ENCODE measurements around the gene SGO2. TPM values are rescaled to one million over a fixed set of nuclear protein-coding genes. Genes with fewer than 3 reads are reported as not detected.

The SGO2 gene
- total RNA-seq, 1 donor from 2014 or later, result 3.3 TPM

GRCh38 chr2:200482194-200482593, 43.8 kb upstream of the SGO2 start:
- Mint-ChIP-seq H3K36me3 (ENCODE audit: low read depth) (no peaks in the 10 kb centered on the region), H3K4me1 (no peaks in the 10 kb centered on the region), H3K9me3 (no peaks in the 10 kb centered on the region), H3K27me3 (peaks cover 8% of the 10 kb centered on the region), H3K4me3 (no peak overlapping the region), H3K27ac (no peak overlapping the region)
- ChIA-PET POLR2A (no interaction called here), CTCF (interaction anchor here (0.6 to 2.2 kb wide), 7 partner anchors 11 to 519 kb away, joined by 3 to 13 read pairs (median 4); no protein-coding TSS in a partner anchor)
- no peak for DNase-seq
- intact Hi-C loops (cut with micrococcal nuclease), result no loop called here
- no peak for TF ChIP-seq CTCF (IDR thresholded peaks at IDR 0.05)
- no peak for ATAC-seq (ENCODE audit: low read depth)

DNA sequence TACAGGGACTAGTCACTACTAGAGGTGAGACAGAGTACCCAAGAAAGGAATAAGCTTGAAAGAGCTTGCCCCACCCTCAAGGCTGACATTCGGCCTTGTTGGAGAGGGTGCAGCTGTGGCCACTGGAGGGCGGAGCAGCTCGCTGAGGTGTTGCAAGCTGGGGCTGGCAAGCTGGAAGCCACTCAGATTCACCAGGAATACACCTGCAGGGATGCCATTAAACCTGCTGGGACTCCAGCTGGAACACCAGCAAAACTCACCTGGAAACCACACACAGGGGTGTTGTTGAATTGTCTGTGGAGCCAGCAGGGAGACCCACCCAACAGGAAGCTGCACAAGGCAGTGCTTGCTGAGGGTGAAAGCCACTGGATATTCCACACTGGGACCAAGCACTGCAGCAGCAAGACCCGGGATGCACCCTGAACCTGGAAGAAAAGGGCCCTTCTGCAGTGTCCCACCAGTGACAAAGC, 42.2 kb upstream of the SGO2 start:
- ATAC-seq (ENCODE audit: low read depth), result no peak
- TF ChIP-seq CTCF (IDR thresholded peaks at IDR 0.05), result no peak
- DNase-seq, result no peak
- ChIA-PET CTCF (interaction anchor here (1.2 to 2.7 kb wide), 2 partner anchors 504 to 510 kb away, joined by 7 to 11 read pairs; no protein-coding TSS in a partner anchor), POLR2A (no interaction called here)
- Mint-ChIP-seq H3K36me3 (ENCODE audit: low read depth) (peaks cover 3% of the 10 kb centered on the region), H3K4me3 (no peak overlapping the region), H3K27ac (no peak overlapping the region), H3K27me3 (peaks cover 8% of the 10 kb centered on the region), H3K4me1 (no peaks in the 10 kb centered on the region), H3K9me3 (no peaks in the 10 kb centered on the region)
- intact Hi-C loops (cut with micrococcal nuclease), result no loop called here

GRCh38 chr2:200484934-200485333, 41.1 kb upstream of the SGO2 start:
- no peak for ATAC-seq (ENCODE audit: low read depth)
- intact Hi-C loops (cut with micrococcal nuclease), result no loop called here
- POLR2A ChIA-PET, result no interaction called here
- Mint-ChIP-seq H3K27ac (no peak overlapping the region), H3K9me3 (no peaks in the 10 kb centered on the region), H3K4me3 (no peak overlapping the region), H3K27me3 (peaks cover 8% of the 10 kb centered on the region), H3K36me3 (ENCODE audit: low read depth) (peaks cover 10% of the 10 kb centered on the region), H3K4me1 (no peaks in the 10 kb centered on the region)
- CTCF ChIA-PET, result interaction anchor here (1.2 to 2.7 kb wide), 2 partner anchors 24 to 505 kb away, joined by 3 to 11 read pairs; partner anchors contain the start of gene KCTD18
- TF ChIP-seq CTCF (IDR thresholded peaks at IDR 0.05), result no peak
- DNase-seq, result no peak

- Mint-ChIP-seq H3K36me3 (ENCODE audit: low read depth) (peaks cover 25% of the 10 kb centered on the region), H3K4me3 (no peak overlapping the region), H3K4me1 (no peaks in the 10 kb centered on the region), H3K27ac (no peak overlapping the region), H3K27me3 (peaks cover 8% of the 10 kb centered on the region), H3K9me3 (no peaks in the 10 kb centered on the region)
- no peak for TF ChIP-seq CTCF (IDR thresholded peaks at IDR 0.05)
- no peak for DNase-seq
- ATAC-seq (ENCODE audit: low read depth), result no peak
- POLR2A ChIA-PET, result no interaction called here
- CTCF ChIA-PET, result interaction anchor here (1.1 to 1.7 kb wide), 2 partner anchors 506 to 513 kb away, joined by 3 to 5 read pairs; no protein-coding TSS in a partner anchor
- intact Hi-C loops (cut with micrococcal nuclease), result no loop called here
These were observed 39.5 kb upstream of the SGO2 start for GRCh38 chr2:200486529-200486928.

DNA sequence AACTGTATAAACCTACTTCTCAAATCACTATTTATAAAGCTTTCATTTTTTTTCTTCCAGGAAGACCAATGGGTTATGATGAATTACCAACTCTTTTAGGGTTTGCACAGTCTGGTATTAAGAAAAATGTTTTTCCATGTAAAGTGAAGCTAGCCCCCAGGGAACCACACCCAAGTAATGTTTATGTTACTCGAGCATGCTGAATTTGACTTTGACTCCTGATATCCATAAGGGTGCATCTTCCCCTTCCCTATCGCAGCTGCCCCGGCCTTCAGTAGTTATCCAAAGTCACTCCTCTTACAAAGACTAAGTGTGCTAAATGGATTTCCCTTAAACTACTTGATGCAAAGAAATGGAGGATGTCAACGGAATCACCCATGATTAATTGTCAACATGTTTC, 37.8 kb upstream of the SGO2 start:
- Mint-ChIP-seq H3K36me3 (ENCODE audit: low read depth) (peaks cover 41% of the 10 kb centered on the region), H3K9me3 (no peaks in the 10 kb centered on the region), H3K4me3 (no peak overlapping the region), H3K4me1 (no peaks in the 10 kb centered on the region), H3K27me3 (peaks cover 6% of the 10 kb centered on the region), H3K27ac (no peak overlapping the region)
- no peak for TF ChIP-seq CTCF (IDR thresholded peaks at IDR 0.05)
- intact Hi-C loops (cut with micrococcal nuclease), result no loop called here
- ATAC-seq (ENCODE audit: low read depth), result no peak
- POLR2A ChIA-PET, result no interaction called here
- CTCF ChIA-PET, result no interaction called here
- no peak for DNase-seq
